B cell (primary cell): ENCODE results near the gene MAB21L3. TPM values are rescaled to one million over a fixed set of nuclear protein-coding genes. Genes with fewer than 3 reads are reported as not detected.

Experiments
- ATAC-seq: fragments of 200-7000 bp; cut with Tn5 transposase; one replicate; pipeline ENCODE4 v1.10.0; 2021; ENCODE audit warnings: low read depth, mild to moderate bottlenecking, moderate number of reproducible peaks, moderate library complexity
- CTCF ChIA-PET: fragments of 350-600 bp; sonication (Branson Sonifier 250); formaldehyde crosslinking; loops from one replicate; lab custom pipeline; 2021; ENCODE audit warnings: antibody characterized with exemption, inconsistent platforms; lab: Charles Lee
- POLR2A ChIA-PET: fragments of 350-600 bp; sonication (Branson Sonifier 250); formaldehyde crosslinking; loops from one replicate; lab custom pipeline; 2021; ENCODE audit warnings: antibody characterized with exemption; lab: Charles Lee
- DNase-seq: peaks from one replicate; pipeline ENCODE4 v3.0.0; 2013
- H2AFZ ChIP-seq: 2 replicates; pipeline ENCODE4 v1.6.1; 2012; ENCODE audit warnings: mild to moderate bottlenecking, low read depth, low read length; ENCODE audit not compliant: insufficient read depth, poor library complexity, severe bottlenecking
- H3K27ac ChIP-seq, 2 donors: 1 replicate in 1 of 2; 2 replicates in 1 of 2; pipeline ENCODE4 v1.5.1; 2012 to 2013; ENCODE audit warnings: low read length in 2 of 2, mild to moderate bottlenecking in 2 of 2, moderate library complexity in 1 of 2
- H3K27me3 ChIP-seq, 4 experiments: fragments of 200-600 bp in 1 of 4; sonication (generic) in 1 of 4; replicated peaks in 1 of 4; 1 replicate in 2 of 4; 2 replicates in 2 of 4; pipeline versions ENCODE4 v1.6.1 to v1.7.0; 2013 to 2016; ENCODE audit warnings: low read length in 3 of 4, mild to moderate bottlenecking in 2 of 4, mixed read lengths in 1 of 4, moderate library complexity in 1 of 4; ENCODE audit not compliant: insufficient read depth in 4 of 4, control insufficient read depth in 3 of 4; ENCODE audit errors: control extremely low read depth in 1 of 4
- H3K36me3 ChIP-seq, 2 experiments: replicated peaks in 1 of 2; 1 replicate in 1 of 2; 2 replicates in 1 of 2; pipeline versions ENCODE4 v1.6.1 to v1.7.1; 2013; ENCODE audit warnings: low read length in 1 of 2; ENCODE audit not compliant: insufficient read depth in 2 of 2, control insufficient read depth in 1 of 2; ENCODE audit errors: control extremely low read depth in 1 of 2, extremely low read depth in 1 of 2
- H3K4me1 ChIP-seq, 2 donors: fragments of 200-600 bp in 1 of 2; sonication (generic) in 1 of 2; 1 replicate in 1 of 2; 2 replicates in 1 of 2; pipeline versions ENCODE4 v1.5.1 to v1.6.1; 2013 to 2017; ENCODE audit warnings: low read length in 2 of 2; ENCODE audit not compliant: control insufficient read depth in 2 of 2, insufficient read depth in 2 of 2
- H3K4me2 ChIP-seq: replicated peaks from 2 replicates; pipeline ENCODE3; 2012; ENCODE audit warnings: mild to moderate bottlenecking, low read depth, low read length; ENCODE audit not compliant: poor library complexity, severe bottlenecking
- H3K4me3 ChIP-seq, 5 experiments: fragments of 200-600 bp in 1 of 5; sonication (generic) in 1 of 5; 1 replicate in 3 of 5; 2 replicates in 2 of 5; pipeline versions ENCODE4 v1.5.1 to v1.7.0; 2011 to 2016; ENCODE audit warnings: low read length in 4 of 5, mild to moderate bottlenecking in 4 of 5, low read depth in 2 of 5, control low read depth in 1 of 5, moderate library complexity in 1 of 5; ENCODE audit not compliant: insufficient read depth in 1 of 5; ENCODE audit errors: control extremely low read depth in 1 of 5, extremely low read depth in 1 of 5
- H3K79me2 ChIP-seq: fragments of 200-600 bp; sonication (generic); one replicate; pipeline ENCODE4 v1.6.0; 2016; ENCODE audit warnings: low read length; ENCODE audit not compliant: control insufficient read depth, insufficient read depth
- H3K9ac ChIP-seq: fragments of 200-600 bp; sonication (generic); 2 replicates; pipeline ENCODE4 v1.6.1; 2017; ENCODE audit warnings: mild to moderate bottlenecking, low read length, moderate library complexity
- H3K9me3 ChIP-seq, 3 donors: one replicate each; pipeline versions ENCODE4 v1.6.1 to v1.7.1; 2013; ENCODE audit warnings: low read length in 2 of 3; ENCODE audit not compliant: control insufficient read depth in 2 of 3, insufficient read depth in 1 of 3; ENCODE audit errors: control extremely low read depth in 1 of 3
- H4K20me1 ChIP-seq: 2 replicates; pipeline ENCODE4 v1.6.0; 2012; ENCODE audit warnings: mild to moderate bottlenecking, low read length; ENCODE audit not compliant: insufficient read depth, control insufficient read depth, poor library complexity, severe bottlenecking
- H3K27ac Mint-ChIP-seq: one replicate; pipeline ENCODE4 v1.8.0; 2021; ENCODE audit warnings: mixed read lengths
- H3K27me3 Mint-ChIP-seq: one replicate; pipeline ENCODE4 v1.8.0; 2021; ENCODE audit warnings: mixed read lengths
- H3K4me1 Mint-ChIP-seq: one replicate; pipeline ENCODE4 v1.8.0; 2021; ENCODE audit warnings: mixed read lengths
- H3K4me3 Mint-ChIP-seq: one replicate; pipeline ENCODE4 v1.8.0; 2021; ENCODE audit warnings: mixed read lengths
- H3K9me3 Mint-ChIP-seq: one replicate; pipeline ENCODE4 v1.8.0; 2022; ENCODE audit warnings: mixed read lengths; ENCODE audit not compliant: insufficient read depth
- CTCF ChIP-seq: fragments of 200-600 bp; IDR thresholded peaks from one replicate; pipeline ENCODE4 v1.8.0; 2022; ENCODE audit warnings: antibody characterized with exemption, mild to moderate bottlenecking
- EZH2 ChIP-seq: IDR thresholded peaks from 2 replicates; pipeline ENCODE4 v1.6.1; 2012; ENCODE audit warnings: borderline replicate concordance, low read depth, mild to moderate bottlenecking, moderate library complexity, low read length; ENCODE audit not compliant: insufficient read depth, poor library complexity, severe bottlenecking
- WGBS: methylation state at CpG from one replicate; pipeline ENCODE4 v1.1.5; 2013; ENCODE audit warnings: missing lambda C conversion rate; ENCODE audit not compliant: insufficient coverage; 5-methylcytosine and 5-hydroxymethylcytosine counted together
- intact Hi-C: fragments of 100-400 bp; cut with micrococcal nuclease; formaldehyde crosslinking; loops from one replicate; pipeline ENCODE4 v1.10.0; 2022
- polyA plus RNA-seq: library from polyadenylated mRNA; depleted of rRNA; stranded (reverse); fragments of >200 nt; gene quantifications from 2 replicates; pipeline ENCODE4 v1.2.3, GENCODE V29; 2012
- total RNA-seq, 2 donors: library from RNA; stranded (reverse); fragments of 120-200 nt in 1 of 2; gene quantifications; 1 replicate in 1 of 2; 2 replicates in 1 of 2; pipeline versions ENCODE4 v1.2.3 to v1.2.4, GENCODE V29; 2013 to 2022

Gene MAB21L3
- total and polyA plus RNA-seq, 2 donors (not counting 1 experiment from before 2014, with no cell fraction given) = not detected

- 89% methylated on average over 1 of the region's 2 CpGs for WGBS
- no peak overlapping the region for H3K4me3 Mint-ChIP-seq
- Histone ChIP-seq H3K9me3 (peaks cover 0 to 4% (median 3%) of the 10 kb centered on the region in 3 donors), H3K4me2 (no peak overlapping the region), H3K79me2 (no peaks in the 10 kb centered on the region), H3K27me3 (no peaks in the 10 kb centered on the region), H3K9ac (no peak overlapping the region), H3K27ac (no peak overlapping the region), H3K36me3 (no peaks in the 10 kb centered on the region), H3K4me1 (no peaks in the 10 kb centered on the region), H4K20me1 (no peaks in the 10 kb centered on the region), H3K4me3 (no peak overlapping the region), H2AFZ (no peak overlapping the region)
- H3K27ac Mint-ChIP-seq = no peak overlapping the region
- peaks cover 19% of the 10 kb centered on the region for H3K27me3 Mint-ChIP-seq
- TF ChIP-seq EZH2 (no peak), CTCF (no peak)
- CTCF ChIA-PET = no interaction called here
- ATAC-seq (no peak), DNase-seq (no peak)
- POLR2A ChIA-PET = no interaction called here
- H3K9me3 Mint-ChIP-seq = peaks cover 4% of the 10 kb centered on the region
- intact Hi-C loops = no loop called here
- no peaks in the 10 kb centered on the region for H3K4me1 Mint-ChIP-seq
These were observed 11.3 kb upstream of the MAB21L3 start for GRCh38 chr1:116099919-116100318.

GRCh38 chr1:116104667-116105066 is 6.5 kb upstream of the MAB21L3 start:
- Histone ChIP-seq H3K27ac (no peak overlapping the region), H3K9me3 (no peaks in the 10 kb centered on the region), H3K36me3 (no peaks in the 10 kb centered on the region), H3K79me2 (no peaks in the 10 kb centered on the region), H3K9ac (no peak overlapping the region), H3K4me3 (no peak overlapping the region), H3K4me2 (no peak overlapping the region), H3K4me1 (no peaks in the 10 kb centered on the region), H4K20me1 (no peaks in the 10 kb centered on the region), H3K27me3 (no peaks in the 10 kb centered on the region), H2AFZ (no peak overlapping the region)
- DNase-seq (no peak), ATAC-seq (no peak)
- no peaks in the 10 kb centered on the region for H3K9me3 Mint-ChIP-seq
- intact Hi-C loops = no loop called here
- H3K4me3 Mint-ChIP-seq = no peak overlapping the region
- peaks cover 10% of the 10 kb centered on the region for H3K27me3 Mint-ChIP-seq
- H3K27ac Mint-ChIP-seq = no peak overlapping the region
- no peaks in the 10 kb centered on the region for H3K4me1 Mint-ChIP-seq
- POLR2A ChIA-PET = no interaction called here
- CTCF ChIA-PET = no interaction called here
- TF ChIP-seq EZH2 = no peak
- no peak for TF ChIP-seq CTCF
- WGBS = 73% methylated on average over 3 of the region's 3 CpGs
